ENCODE results near the gene GCC2.
A peak's percentile ranks its signal among the peaks of the same experiment; 100 is the strongest.

Gene GCC2

GRCh38 chr2:108531674-108532055, 82.7 kb downstream of the GCC2 start:
- no peak for DNase-seq (ENCODE audit: low read depth)
- no peak for TF ChIP-seq CTCF (IDR thresholded peaks at IDR 0.05; ENCODE audit: low read depth, low read length)
- no peak for TF ChIP-seq POLR2A (IDR thresholded peaks at IDR 0.05; ENCODE audit: extremely low read depth, insufficient read length)
- TF ChIP-seq, protein P1, sequence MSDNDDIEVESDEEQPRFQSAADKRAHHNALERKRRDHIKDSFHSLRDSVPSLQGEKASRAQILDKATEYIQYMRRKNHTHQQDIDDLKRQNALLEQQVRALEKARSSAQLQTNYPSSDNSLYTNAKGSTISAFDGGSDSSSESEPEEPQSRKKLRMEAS (IDR thresholded peaks at IDR 0.05; ENCODE audit: low read depth, low read length): no peak
- TF ChIP-seq MYC (IDR thresholded peaks at IDR 0.05; ENCODE audit: low read depth, low read length): no peak
- H3K4me3 ChIP-seq (ENCODE audit: low read depth, low read length): no peak overlapping the region

GRCh38 chr2:108533832-108534583, 85.0 kb downstream of the GCC2 start, which contains the start of gene LIMS1:
Gene LIMS1 (plus strand): TSS chr2:108534470. CDS start chr2:108534563, 93 bp downstream.
- peak within 1 kb of the TSS; percentile 93 for H3K4me3 ChIP-seq (ENCODE audit: low read depth, low read length)
- DNase-seq (ENCODE audit: low read depth): peak; percentile 92
- TF ChIP-seq MYC (IDR thresholded peaks at IDR 0.05; ENCODE audit: low read depth, low read length) (no peak), CTCF (IDR thresholded peaks at IDR 0.05; ENCODE audit: low read depth, low read length) (no peak), POLR2A (IDR thresholded peaks at IDR 0.05; ENCODE audit: extremely low read depth, insufficient read length) (peak; percentile 88)
- TF ChIP-seq, protein P1 (IDR thresholded peaks at IDR 0.05; ENCODE audit: low read depth, low read length): peak; percentile 50; the same call in 1 of the 2 replicates

- peak overlapping the region; percentile 93 for H3K4me3 ChIP-seq (ENCODE audit: low read depth, low read length)
- TF ChIP-seq MYC (IDR thresholded peaks at IDR 0.05; ENCODE audit: low read depth, low read length) (no peak), CTCF (IDR thresholded peaks at IDR 0.05; ENCODE audit: low read depth, low read length) (no peak), POLR2A (IDR thresholded peaks at IDR 0.05; ENCODE audit: extremely low read depth, insufficient read length) (no peak)
- TF ChIP-seq, protein P1 (IDR thresholded peaks at IDR 0.05; ENCODE audit: low read depth, low read length): no peak
- peak; percentile 71 for DNase-seq (ENCODE audit: low read depth)
Measured at GRCh38 chr2:108534584-108535356, 85.8 kb downstream of the GCC2 start.

DNA sequence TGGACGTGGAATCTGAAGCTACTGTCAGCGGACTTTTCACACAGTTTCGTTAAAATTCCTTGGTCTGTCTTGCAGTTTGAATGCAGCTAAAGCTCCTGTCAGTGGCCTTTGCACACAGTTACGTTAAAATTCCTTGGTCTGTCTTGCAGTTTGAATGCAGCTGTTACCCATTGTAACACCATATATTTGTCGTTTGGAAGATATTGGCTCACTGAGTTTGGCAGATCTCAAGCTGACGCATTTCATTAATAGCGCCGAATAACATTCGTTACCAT, 86.3 kb downstream of the GCC2 start:
- peak overlapping the region; percentile 93 for H3K4me3 ChIP-seq (ENCODE audit: low read depth, low read length)
- DNase-seq (ENCODE audit: low read depth): peak; percentile 39
- TF ChIP-seq, protein P1 (IDR thresholded peaks at IDR 0.05; ENCODE audit: low read depth, low read length): no peak
- no peak for TF ChIP-seq POLR2A (IDR thresholded peaks at IDR 0.05; ENCODE audit: extremely low read depth, insufficient read length)
- no peak for TF ChIP-seq MYC (IDR thresholded peaks at IDR 0.05; ENCODE audit: low read depth, low read length)
- TF ChIP-seq CTCF (IDR thresholded peaks at IDR 0.05; ENCODE audit: low read depth, low read length): no peak

GRCh38 chr2:108536133-108536780, 87.3 kb downstream of the GCC2 start:
- DNase-seq (ENCODE audit: low read depth): peak; percentile 25
- TF ChIP-seq, protein P1 (IDR thresholded peaks at IDR 0.05; ENCODE audit: low read depth, low read length): no peak
- TF ChIP-seq MYC (IDR thresholded peaks at IDR 0.05; ENCODE audit: low read depth, low read length) (no peak), POLR2A (IDR thresholded peaks at IDR 0.05; ENCODE audit: extremely low read depth, insufficient read length) (no peak), CTCF (IDR thresholded peaks at IDR 0.05; ENCODE audit: low read depth, low read length) (no peak)
- peak overlapping the region; percentile 93 for H3K4me3 ChIP-seq (ENCODE audit: low read depth, low read length)
